NK-92 (cell line): Measurements from ENCODE around the gene TTLL4.

Experiments
- DNase-seq: peaks from one replicate; lab custom pipeline; 2025; ENCODE audit not compliant: unreplicated experiment; lab: John Stamatoyannopoulos, UW

The TTLL4 gene

DNA sequence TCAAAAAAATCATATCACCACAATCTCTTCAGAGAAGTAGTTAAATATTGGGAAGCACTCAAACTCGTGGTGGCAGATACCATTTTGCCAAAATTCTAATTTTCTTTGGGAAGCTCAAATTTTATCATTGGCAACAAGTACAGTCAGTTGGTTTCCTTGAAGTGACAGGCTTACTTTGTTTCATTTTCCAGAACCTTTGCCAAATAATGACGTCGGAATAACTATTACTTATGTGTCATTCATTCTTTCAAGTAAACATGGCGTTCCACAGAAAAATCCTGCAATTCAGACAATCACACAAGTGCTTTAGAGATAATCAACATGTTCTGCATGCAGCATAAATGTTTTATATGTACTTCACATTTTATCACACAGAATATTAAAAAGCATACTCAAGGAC is 5.4 kb downstream of the TTLL4 start:
- DNase-seq, result no peak

GRCh38 chr2:218717262-218717661 is 6.6 kb downstream of the TTLL4 start:
- DNase-seq, result no peak

DNA sequence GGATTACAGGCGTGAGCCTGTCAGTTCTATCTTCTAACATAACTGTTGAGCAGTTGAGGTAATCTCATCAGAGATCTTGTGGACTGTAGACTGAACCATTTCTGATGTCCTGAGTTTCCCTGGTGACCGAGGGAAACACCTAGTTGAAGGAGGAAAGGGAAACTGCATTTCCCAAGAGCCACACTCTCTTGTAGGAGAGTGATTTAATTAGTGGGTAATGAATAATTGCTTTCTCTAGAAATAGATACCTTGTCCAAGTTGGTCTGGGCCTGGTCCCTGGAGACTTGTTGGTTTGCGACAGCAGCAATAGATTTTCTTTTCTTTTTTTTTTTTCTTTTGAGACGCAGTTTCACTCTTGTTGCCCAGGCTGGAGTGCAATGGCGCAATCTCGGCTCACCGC is 7.4 kb downstream of the TTLL4 start:
- DNase-seq, result no peak

GRCh38 chr2:218719457-218719856 is 8.8 kb downstream of the TTLL4 start:
- DNase-seq, result no peak

DNA sequence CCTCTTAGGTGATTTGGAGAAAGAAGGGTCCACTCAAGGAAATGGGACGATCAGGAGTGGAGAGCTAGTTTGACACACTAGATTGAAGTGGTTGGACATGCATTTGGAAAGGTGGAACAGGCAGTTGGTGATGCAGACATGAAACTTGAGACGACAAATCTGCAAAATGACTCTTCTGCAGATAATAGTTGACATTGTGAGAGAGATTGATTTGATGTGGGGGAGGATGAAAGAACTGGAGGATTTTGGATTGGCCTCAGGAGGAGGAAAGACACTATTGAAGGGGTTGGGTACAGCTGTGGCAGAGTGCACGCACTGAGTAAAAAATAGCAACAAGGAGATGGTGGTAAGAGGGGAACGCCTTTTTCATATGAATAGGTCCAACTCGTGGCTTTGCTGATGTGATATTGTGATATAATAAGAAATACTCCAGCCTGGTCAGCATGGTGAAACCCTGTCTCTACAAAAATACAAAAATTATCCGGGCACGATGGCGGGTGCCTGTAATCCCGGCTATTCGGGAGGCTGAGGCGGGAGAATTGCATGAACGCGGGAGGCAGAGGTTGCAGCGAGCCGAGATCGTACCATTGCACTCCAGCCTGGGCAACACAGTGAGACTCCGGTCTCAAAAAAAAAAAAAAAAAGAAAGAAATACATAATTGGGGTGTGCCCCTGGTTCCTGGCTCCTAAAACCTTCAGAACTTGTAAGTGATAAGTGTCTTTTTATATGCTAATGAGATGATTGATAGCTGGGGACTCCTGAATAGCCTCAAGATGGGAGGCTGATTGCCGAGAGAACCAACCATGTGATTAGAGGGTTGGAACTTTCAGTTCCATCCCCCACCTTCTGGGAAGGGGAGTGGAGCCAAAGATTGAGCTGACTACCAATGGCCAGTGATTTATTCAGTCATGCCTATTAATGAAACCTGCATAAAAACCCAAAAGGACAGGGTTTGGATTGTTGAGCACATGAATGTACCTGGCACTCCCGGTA is 9.7 kb downstream of the TTLL4 start:
- no peak for DNase-seq

- DNase-seq, result no peak
Observed at GRCh38 chr2:218721488-218721887, 10.9 kb downstream of the TTLL4 start.

- DNase-seq, result no peak
Observed at GRCh38 chr2:218721934-218722333, 11.3 kb downstream of the TTLL4 start.

- DNase-seq, result no peak
Observed at GRCh38 chr2:218722419-218722818, 11.8 kb downstream of the TTLL4 start.

DNA sequence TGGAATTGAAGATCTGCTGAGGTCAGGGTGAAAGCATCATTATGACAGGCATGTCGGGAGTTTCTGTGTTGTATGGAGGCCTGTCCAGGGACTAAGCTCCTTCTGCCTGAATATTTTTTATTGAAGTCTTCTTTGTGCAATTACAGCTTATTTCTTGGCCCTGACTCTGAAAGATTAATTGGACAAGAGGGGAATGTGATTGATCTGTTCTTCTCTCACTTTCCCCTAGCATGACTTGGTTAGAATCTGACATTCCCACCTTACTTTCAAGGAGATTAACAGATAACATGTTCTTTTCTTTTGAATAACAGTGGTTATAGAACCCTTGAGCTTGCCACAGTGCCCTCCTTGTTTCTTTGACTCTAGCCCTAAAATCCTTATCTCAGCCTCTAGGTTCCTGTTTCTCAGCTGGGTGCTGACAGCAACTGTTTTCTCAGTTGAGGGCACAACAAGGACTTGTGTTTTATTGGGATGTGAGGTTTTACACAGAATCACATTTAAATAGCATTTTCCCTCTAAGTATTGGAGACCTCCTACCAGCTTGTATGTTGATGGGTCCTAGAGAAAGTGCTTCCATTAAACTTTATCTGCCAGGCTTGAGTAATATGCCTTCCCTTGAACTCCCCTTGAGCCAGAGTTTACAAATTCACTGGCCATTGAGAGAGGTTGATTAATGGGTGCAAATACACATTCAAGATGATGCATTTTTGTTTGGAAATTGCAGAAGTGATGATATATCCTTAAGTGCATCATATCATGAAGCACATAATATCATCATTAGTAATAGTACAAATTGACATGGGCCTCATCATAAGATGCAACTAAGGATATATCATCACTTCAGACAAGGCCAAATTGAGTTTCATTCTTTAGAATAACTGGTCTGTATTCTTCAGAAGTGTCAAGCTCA is 12.5 kb downstream of the TTLL4 start:
- DNase-seq, result no peak

DNA sequence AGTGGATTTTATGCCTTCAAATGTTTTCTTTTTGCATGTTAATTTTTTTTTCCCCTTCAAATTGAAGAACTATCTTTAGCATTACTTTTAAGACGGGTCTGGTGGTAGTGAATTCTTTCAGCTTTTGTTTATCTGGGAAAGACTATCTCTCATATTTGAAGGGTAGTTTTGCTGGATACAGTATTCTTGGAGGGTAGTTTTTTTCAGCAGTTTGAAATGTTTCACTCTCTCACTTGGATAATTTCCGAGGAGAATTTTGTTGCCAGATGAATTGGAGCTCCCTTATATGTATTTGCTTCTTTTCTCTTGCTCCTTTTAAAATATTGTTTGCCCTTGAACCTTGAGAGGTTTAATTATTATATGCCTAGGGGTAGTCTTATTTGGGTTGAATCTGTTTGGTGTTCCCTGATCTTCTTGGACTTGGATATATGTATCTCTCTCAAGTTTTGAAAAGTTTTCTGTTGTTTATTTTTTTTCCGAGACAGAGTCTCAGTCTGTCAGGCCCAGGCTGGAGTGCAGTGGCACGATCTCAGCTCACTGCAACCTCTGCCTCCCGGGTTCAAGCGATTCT is 15.5 kb downstream of the TTLL4 start:
- no peak for DNase-seq

- no peak for DNase-seq
Observed at GRCh38 chr2:218727502-218728165, 17.0 kb downstream of the TTLL4 start.

DNA sequence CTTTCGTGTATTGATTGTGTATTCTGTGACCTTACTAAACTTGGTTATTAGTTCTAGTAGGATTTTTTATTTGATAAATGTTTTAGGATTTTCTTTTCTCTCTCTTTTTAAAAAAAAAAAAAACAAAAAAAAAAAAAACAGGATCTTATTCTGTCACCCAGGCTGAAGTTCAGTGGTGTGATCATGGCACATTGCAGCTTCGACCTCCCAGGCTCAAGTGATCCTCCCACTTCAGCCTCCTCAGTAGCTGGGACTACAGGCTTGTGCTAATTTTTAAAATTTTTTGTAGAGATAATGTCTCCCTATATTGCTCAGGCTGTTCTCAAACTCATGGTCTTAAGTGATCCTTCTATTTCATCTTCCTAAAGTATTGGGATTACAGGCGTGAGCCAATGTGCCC is 19.0 kb downstream of the TTLL4 start:
- DNase-seq, result no peak

- DNase-seq, result no peak
Observed at GRCh38 chr2:218732052-218732760, 21.6 kb downstream of the TTLL4 start.

- no peak for DNase-seq
Observed at GRCh38 chr2:218732761-218733158, 22.1 kb downstream of the TTLL4 start.

DNA sequence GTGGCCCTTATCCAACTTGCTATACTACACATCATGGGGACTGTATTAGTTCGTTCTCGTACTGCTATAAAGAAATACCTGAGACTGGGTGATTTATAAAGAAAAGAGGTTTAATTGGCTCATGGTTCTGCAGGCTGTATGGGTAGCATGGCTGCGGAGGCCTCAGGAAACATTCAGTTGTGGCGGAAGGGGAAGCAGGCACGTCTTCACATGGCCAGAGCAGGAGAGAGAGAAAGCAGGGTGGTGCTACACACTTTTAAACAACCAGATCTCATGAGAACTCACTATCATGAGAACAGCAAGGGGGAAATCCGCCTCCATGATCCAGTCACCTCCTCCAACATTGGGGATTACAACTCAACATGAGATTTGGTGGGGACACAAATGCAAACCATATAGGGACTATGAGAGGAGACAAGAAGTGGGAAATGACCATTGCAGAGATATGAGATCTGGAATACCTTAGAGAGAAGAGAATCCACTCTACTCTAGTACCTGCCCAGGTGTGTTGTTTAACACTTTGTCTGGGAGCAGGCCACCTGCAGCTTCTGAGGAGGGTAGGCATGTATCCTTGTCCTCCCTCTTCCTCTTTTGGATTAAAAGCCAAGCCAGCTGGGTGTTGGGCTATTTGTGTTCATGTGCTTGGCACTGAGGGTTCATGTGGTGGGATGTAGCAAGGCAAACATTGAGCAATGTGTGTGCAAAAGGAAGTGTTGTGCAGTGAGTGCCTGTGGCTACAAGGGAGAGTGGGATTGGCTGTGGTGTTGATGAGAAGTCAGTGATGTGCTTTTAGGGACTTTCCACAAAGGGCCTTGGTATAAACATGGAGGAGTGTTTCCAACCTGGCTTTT is 22.8 kb downstream of the TTLL4 start:
- DNase-seq, result no peak

DNA sequence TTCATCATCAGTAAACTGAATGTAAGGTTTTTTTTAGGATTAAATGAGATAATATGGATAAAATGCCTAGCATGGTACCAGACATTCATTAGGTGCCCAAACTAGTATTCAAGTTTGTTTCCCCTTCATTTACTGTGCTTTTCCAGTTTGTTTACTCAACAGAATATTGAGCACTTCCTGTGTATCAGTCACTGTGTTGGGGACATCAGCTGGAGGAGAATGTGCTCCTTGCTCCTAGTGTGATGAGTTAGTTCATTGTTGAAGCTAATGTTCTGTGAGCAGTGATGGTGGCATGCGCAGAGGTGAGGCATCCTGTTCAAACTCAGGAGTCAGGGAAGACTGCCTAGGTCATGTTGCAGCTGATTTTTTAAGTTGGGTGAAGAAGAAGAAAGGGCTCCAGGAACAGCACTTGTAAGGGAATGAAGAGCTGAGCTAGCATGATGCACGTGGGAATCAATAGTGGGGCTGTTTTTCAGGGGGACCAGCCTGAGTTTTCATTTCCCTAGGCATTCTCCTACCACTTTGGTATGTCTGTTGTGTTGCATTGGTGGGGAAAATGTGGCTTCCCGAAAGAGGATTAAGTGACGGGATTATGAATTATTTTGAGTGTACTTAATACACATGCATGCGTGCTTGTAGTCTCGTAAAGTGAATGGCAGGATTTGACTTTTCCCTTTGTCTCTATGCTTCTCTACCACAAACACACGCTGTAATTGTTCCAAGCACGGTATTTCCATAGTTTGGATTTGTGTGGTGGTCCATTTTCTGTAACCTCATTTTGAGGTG is 23.7 kb downstream of the TTLL4 start:
- DNase-seq, result no peak

DNA sequence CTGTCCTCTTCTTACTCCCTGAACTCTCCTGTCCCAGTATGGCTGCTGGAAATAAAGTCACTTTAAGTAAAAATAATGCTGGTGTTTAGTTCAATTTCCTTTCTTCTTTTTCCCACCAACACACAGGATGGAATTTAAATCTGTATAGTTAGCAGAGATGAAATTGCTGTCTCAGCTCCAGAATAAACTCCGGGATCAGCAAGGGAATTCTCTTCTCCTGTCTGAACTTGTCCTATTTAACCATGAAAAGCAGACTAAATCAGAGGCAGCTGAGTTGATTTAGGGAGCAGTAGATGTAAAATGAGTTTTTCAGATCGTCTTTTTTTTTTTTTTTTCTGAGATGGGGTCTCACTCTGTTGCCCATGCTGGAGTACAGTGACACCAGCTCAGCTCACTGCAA is 25.9 kb downstream of the TTLL4 start:
- DNase-seq, result no peak

- no peak for DNase-seq
Observed at GRCh38 chr2:218743068-218743467, 32.4 kb downstream of the TTLL4 start.

DNA sequence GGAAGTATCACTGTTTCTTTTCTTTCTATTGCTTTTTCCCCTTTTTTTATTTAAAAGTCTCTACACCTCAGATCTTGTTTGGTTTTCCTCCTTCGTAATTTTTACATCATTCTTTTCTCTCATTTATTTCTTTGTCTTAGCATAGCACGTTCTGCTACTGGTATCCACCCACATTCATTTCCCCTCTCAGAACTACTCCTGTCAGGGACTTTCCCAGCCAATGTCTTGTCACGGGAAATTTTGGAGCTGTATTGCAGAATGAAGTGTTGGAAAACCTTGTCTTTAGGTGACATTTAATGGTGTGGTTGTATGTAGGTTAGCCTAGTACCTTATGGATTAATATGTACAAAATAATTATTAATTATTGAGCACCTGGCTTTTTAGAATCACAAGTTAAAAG is 34.0 kb downstream of the TTLL4 start:
- DNase-seq, result no peak
